DND-41 (cell line): ENCODE measurements around the gene LHX5.

ENCODE experiments used
- CTCF ChIP-seq: IDR thresholded peaks from 2 replicates; pipeline ENCODE4 v1.5.1; 2012; ENCODE audit warnings: borderline replicate concordance, low read length, moderate library complexity, mild to moderate bottlenecking; ENCODE audit not compliant: poor library complexity, severe bottlenecking; ENCODE audit errors: extremely low read depth
- EZH2 ChIP-seq: IDR thresholded peaks from 3 replicates; pipeline ENCODE4 v1.6.1; 2012; ENCODE audit warnings: borderline replicate concordance, low read depth, mild to moderate bottlenecking, moderate library complexity, low read length, inconsistent platforms; ENCODE audit not compliant: severe bottlenecking

GRCh38 chr12:113519464-113520307 is 48.0 kb upstream of the LHX5 start:
- no peak for TF ChIP-seq EZH2
- no peak for TF ChIP-seq CTCF
